ENCODE data around the gene SLC19A1. TPM values are rescaled to one million over a fixed set of nuclear protein-coding genes. Genes with fewer than 3 reads are reported as not detected.

The SLC19A1 gene
- total RNA-seq, 1 experiment from 2014 or later = 21.4 TPM

DNA sequence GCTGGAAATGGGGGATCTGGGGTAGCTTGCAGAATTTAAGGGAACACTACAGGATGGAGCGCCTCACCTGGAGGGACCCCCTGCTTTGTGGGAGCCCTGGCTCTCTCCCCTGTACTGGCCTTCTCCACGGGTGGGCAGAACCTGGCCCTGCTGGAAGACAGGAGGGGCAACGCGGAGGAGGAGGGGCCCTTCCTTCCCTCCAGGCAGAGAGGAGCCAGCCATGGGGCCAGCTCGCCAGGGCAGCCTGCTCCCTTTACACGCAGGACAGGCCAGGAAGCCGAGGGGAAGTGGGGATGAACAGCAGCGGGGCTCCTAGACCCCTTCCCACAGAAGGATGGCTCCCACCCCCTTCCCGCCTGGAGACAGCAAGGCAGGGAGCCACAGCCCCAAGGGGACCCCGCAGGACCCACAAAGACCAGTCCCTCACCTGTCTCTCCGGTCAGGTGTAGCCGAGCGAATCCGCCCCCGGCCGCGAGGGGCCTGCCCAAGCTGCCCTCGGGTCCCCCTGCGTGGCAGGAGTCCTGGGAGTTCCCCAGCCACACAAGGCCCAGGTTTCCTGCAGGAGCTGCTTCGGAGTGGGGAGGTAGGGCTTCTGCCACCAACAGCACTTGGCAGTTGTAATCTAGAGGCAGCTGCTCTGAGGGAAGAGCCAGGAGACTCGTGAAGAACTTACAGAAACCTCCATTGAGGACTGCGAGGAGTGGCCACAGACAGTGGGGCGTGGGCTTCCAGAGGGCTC is 1.6 kb upstream of the SLC19A1 start:
- H3K4me3 Mint-ChIP-seq (ENCODE audit: low read depth, unreplicated experiment) = no peak overlapping the region
- H3K9me3 Mint-ChIP-seq (ENCODE audit: low read depth, unreplicated experiment) = no peaks in the 10 kb centered on the region
- CTCF ChIA-PET = no interaction called here
- no peaks in the 10 kb centered on the region for H3K4me1 Mint-ChIP-seq (ENCODE audit: low read depth, unreplicated experiment)
- BruUV-seq (replicated peaks) = no TSS peak
- H3K27ac Mint-ChIP-seq (ENCODE audit: unreplicated experiment) = no peak overlapping the region
- DNase-seq = no peak
- intact Hi-C loops (cut with micrococcal nuclease; ENCODE audit: unreplicated experiment) = no loop called here
- TF ChIP-seq, protein P1, sequence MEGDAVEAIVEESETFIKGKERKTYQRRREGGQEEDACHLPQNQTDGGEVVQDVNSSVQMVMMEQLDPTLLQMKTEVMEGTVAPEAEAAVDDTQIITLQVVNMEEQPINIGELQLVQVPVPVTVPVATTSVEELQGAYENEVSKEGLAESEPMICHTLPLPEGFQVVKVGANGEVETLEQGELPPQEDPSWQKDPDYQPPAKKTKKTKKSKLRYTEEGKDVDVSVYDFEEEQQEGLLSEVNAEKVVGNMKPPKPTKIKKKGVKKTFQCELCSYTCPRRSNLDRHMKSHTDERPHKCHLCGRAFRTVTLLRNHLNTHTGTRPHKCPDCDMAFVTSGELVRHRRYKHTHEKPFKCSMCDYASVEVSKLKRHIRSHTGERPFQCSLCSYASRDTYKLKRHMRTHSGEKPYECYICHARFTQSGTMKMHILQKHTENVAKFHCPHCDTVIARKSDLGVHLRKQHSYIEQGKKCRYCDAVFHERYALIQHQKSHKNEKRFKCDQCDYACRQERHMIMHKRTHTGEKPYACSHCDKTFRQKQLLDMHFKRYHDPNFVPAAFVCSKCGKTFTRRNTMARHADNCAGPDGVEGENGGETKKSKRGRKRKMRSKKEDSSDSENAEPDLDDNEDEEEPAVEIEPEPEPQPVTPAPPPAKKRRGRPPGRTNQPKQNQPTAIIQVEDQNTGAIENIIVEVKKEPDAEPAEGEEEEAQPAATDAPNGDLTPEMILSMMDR (IDR thresholded peaks at IDR 0.05; ENCODE audit: unreplicated experiment) = no peak
- peaks cover 10% of the 10 kb centered on the region for H3K36me3 Mint-ChIP-seq (ENCODE audit: insufficient read depth, unreplicated experiment)
- H3K27me3 Mint-ChIP-seq (ENCODE audit: unreplicated experiment) = peaks cover 16% of the 10 kb centered on the region

DNA sequence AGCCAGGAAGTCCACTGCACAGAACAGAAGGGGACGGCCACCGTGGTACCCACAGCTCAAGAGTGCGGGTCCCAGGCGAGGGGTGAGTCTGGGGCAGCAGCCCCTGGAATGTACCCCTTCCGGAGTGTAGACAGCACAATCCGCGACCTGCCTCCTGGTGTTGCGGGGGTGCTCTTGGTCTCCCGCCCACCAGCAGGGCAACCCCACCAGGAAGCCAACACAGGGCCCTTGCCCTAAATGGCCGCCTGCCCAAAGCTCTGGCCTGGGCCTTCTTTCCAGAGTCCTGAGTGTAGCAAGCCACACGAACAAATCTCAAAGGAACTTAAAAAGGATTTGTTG is 1.1 kb upstream of the SLC19A1 start:
- intact Hi-C loops (cut with micrococcal nuclease; ENCODE audit: unreplicated experiment) = no loop called here
- no peaks in the 10 kb centered on the region for H3K9me3 Mint-ChIP-seq (ENCODE audit: low read depth, unreplicated experiment)
- peaks cover 10% of the 10 kb centered on the region for H3K36me3 Mint-ChIP-seq (ENCODE audit: insufficient read depth, unreplicated experiment)
- H3K4me3 Mint-ChIP-seq (ENCODE audit: low read depth, unreplicated experiment) = no peak overlapping the region
- CTCF ChIA-PET = no interaction called here
- no peak for DNase-seq
- no peaks in the 10 kb centered on the region for H3K4me1 Mint-ChIP-seq (ENCODE audit: low read depth, unreplicated experiment)
- no peak overlapping the region for H3K27ac Mint-ChIP-seq (ENCODE audit: unreplicated experiment)
- no TSS peak for BruUV-seq (replicated peaks)
- TF ChIP-seq, protein P1 (IDR thresholded peaks at IDR 0.05; ENCODE audit: unreplicated experiment) = no peak
- peaks cover 14% of the 10 kb centered on the region for H3K27me3 Mint-ChIP-seq (ENCODE audit: unreplicated experiment)

DNA sequence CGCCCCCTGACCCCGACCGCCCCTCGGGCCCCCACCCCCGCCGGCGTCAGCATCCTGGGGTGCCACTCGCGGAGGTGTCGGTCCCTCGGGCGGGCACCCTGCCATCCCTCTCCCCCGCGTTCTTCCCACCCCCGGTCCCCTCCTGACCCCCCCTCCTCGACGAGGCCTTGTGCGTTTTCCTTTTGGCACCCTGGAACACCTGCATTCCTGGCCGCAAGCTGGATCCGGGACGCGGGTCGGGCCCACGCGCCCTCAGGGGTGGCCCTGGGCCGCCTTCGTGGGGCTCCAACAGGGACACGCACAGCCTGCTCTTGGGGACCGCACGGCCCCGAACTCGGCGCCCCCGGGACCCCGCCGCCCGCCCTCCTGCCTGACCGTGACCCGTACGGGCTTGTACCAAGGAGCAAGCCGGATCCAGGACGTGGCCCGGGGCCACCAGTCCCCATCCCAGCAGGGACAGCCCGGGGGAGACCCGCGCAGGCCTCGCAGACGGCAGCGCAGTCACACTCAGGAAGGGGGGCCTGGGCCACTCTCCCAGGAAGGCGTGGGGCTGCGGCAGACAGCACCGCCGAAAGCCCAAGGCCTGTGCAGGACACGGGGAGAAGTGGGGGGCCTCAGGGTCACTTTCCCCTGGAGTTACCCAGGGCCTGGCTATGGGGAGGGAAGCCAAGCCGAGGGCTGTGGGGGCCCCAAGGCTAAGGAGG is 579 bp upstream of the SLC19A1 start:
- no peak for DNase-seq
- H3K4me1 Mint-ChIP-seq (ENCODE audit: low read depth, unreplicated experiment) = no peaks in the 10 kb centered on the region
- BruUV-seq (replicated peaks) = no TSS peak
- no peak overlapping the region for H3K27ac Mint-ChIP-seq (ENCODE audit: unreplicated experiment)
- TF ChIP-seq, protein P1 (IDR thresholded peaks at IDR 0.05; ENCODE audit: unreplicated experiment) = no peak
- intact Hi-C loops (cut with micrococcal nuclease; ENCODE audit: unreplicated experiment) = no loop called here
- H3K9me3 Mint-ChIP-seq (ENCODE audit: low read depth, unreplicated experiment) = no peaks in the 10 kb centered on the region
- H3K4me3 Mint-ChIP-seq (ENCODE audit: low read depth, unreplicated experiment) = no peak overlapping the region
- peaks cover 9% of the 10 kb centered on the region for H3K27me3 Mint-ChIP-seq (ENCODE audit: unreplicated experiment)
- CTCF ChIA-PET = no interaction called here
- peaks cover 10% of the 10 kb centered on the region for H3K36me3 Mint-ChIP-seq (ENCODE audit: insufficient read depth, unreplicated experiment)

DNA sequence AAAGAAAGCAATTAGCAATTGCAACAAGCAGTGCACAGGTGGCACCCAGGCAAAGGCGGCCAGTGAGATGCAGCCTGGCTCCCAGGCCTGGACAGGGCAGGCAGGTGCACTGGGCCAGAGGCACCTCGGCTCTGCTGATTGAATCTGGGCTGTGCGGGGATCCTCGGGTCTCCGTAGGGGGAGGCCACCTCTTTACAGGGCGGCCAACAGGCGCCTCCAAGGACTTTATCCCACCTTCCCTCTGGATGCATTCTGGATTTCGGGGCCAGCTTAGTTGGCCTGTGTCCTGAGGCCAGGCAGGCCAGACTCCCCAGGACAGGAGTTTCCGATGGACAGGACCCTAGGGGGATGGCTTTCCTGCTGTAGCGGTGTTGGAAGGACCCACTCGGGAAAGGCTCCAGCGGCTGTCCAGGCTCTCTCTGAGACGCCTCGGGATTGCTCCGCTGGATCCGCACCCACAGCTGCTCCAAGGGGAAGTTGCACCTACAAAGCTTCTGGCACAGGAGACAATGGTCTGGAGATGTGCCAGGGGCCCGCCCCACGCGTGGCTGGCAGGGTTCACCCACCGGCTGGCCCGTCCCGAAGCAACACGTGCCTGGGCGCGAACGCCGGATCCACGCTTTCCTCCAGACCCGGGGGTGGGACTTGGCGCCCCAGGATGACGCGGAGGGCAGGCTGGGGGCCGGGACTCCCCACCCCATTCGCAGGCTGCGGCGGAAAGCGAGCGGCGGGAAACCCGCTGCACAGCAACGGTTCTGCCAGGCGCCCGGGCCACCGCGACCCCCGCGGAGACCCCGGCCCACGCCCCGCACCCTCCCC is 810 bp downstream of the SLC19A1 start:
- Mint-ChIP-seq H3K4me3 (ENCODE audit: low read depth, unreplicated experiment) (peak overlapping the region; percentile 60), H3K36me3 (ENCODE audit: insufficient read depth, unreplicated experiment) (peaks cover 10% of the 10 kb centered on the region), H3K27me3 (ENCODE audit: unreplicated experiment) (no peaks in the 10 kb centered on the region), H3K4me1 (ENCODE audit: low read depth, unreplicated experiment) (no peaks in the 10 kb centered on the region), H3K9me3 (ENCODE audit: low read depth, unreplicated experiment) (no peaks in the 10 kb centered on the region), H3K27ac (ENCODE audit: unreplicated experiment) (no peak overlapping the region)
- TF ChIP-seq, protein P1 (IDR thresholded peaks at IDR 0.05; ENCODE audit: unreplicated experiment) = no peak
- CTCF ChIA-PET = no interaction called here
- DNase-seq = peak; percentile 64
- TSS peak; percentile 80 for BruUV-seq (replicated peaks)
- intact Hi-C loops (cut with micrococcal nuclease; ENCODE audit: unreplicated experiment) = no loop called here

All from Calu3 (cell line).